ENCODE data around the gene SLC25A42.
"Not testable (repeated sequence)": the region's sequence is repeated elsewhere in the genome, so short reads cannot be mapped to it uniquely, and the experiment has no call there.

Gene SLC25A42

GRCh38 chr19:19107654-19108053 lies 43.9 kb downstream of the SLC25A42 start:
- no peak for DNase-seq

GRCh38 chr19:19109601-19110000 lies 45.8 kb downstream of the SLC25A42 start:
- no peak for DNase-seq

DNA sequence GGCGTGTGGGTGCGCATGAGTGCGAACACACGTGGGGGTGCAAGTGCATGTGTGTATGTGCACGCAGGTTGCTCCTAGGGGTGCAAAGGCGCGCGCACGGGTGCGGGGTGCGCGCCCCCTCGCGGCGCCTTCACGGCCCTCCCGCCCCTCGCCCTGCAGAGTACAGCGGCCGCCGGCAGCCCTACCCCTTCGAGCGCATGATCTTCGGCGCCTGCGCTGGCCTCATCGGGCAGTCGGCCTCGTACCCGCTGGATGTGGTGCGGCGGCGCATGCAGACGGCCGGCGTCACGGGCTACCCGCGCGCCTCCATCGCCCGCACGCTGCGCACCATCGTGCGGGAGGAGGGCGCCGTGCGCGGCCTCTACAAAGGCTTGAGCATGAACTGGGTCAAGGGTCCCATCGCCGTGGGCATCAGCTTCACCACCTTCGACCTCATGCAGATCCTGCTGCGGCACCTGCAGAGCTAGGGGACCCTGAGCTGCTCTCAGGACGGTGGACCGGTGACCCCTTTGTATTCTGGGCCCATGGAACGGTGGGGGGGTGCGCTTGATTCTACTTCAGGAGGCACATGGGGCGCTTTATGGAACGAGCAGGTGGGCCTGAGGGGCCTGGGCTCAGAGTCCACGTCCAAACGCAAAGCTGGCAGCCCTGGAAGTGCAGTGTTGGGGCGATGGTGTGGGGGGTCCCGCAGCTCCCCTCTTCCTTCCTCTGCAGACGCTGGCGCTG lies 46.8 kb downstream of the SLC25A42 start:
- no peak for DNase-seq

DNA sequence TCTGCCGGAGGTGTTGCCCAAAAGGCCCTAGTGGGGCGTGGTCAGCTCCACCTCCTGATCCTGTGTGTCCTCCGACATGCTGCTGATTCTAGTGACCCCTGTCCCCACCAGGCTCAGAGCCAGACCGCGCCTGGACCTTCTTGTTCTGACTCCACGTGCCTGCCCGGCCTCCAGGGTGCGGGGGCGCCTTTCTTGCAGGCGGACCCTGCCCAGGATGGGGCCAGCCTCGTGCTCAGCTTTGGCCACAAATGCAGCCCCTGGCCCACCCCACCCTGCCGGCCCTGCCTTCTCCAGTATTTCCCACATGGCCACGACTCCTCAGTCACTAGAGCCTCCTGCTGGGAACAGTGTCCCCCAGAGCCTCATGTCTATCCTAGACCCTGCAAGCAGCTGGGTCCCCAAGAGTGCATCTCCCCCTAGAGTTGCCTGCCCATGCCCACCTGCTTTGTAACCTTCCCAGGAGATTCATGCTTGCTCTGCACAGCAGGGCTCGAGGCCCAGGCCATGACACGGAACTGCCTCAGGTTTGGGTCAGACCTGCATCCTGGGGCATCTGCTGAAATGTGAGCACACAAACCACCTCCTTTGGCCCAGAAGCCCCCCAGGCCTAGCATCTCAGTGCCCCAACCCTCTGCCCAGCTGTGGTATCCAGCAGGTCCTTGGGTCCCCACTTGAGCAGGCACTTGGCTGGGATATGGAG lies 47.5 kb downstream of the SLC25A42 start:
- DNase-seq: no peak

GRCh38 chr19:19111967-19112580 lies 48.3 kb downstream of the SLC25A42 start:
- no peak for DNase-seq

DNA sequence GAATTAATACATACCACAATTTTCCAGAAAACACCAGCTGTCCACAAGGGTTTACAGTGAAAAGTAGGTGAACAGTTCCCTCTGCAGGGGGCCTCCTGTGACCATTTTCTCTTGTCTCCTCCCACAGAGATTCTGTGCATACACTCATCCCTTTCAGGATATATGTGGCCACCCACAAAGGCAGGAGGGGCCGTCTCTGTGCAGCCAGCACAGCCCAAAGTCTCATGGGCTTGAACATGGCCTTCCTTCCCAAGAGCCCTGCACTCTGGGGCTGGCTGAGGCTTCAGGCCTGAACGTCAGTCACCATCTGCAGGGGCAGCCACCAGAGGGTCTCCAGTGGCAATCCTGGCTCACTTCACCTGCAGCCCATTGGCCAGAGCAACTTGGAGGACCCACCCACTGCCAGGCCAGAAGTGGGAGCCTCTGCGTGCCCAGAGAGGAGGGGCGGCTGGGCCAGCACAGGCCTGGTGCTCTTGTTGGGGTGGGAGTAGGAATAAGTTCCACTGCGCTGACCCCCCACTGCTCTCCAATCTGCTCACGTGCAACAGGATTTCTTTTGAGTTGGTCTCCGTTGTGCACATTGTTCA lies 49.3 kb downstream of the SLC25A42 start:
- no peak for DNase-seq

DNA sequence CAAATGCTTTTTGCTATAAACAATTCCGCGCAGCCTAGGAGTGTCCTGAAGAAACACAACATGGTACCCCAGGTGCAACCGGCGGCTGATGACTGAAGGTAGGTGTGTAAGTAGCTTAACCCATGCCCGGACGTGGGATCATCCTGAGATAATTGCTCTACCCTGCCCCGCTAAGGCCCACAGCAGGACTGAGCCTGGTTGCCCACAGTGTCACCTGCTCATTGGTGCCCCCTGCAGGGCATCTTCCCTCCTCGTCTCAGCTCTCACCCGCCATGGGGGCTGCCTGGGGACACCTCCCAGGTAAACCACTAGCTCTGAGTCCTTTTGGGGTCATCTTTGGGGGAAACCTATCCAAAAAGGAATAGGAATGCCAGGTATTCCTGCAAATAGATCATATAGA lies 52.2 kb downstream of the SLC25A42 start:
- DNase-seq: no peak

DNA sequence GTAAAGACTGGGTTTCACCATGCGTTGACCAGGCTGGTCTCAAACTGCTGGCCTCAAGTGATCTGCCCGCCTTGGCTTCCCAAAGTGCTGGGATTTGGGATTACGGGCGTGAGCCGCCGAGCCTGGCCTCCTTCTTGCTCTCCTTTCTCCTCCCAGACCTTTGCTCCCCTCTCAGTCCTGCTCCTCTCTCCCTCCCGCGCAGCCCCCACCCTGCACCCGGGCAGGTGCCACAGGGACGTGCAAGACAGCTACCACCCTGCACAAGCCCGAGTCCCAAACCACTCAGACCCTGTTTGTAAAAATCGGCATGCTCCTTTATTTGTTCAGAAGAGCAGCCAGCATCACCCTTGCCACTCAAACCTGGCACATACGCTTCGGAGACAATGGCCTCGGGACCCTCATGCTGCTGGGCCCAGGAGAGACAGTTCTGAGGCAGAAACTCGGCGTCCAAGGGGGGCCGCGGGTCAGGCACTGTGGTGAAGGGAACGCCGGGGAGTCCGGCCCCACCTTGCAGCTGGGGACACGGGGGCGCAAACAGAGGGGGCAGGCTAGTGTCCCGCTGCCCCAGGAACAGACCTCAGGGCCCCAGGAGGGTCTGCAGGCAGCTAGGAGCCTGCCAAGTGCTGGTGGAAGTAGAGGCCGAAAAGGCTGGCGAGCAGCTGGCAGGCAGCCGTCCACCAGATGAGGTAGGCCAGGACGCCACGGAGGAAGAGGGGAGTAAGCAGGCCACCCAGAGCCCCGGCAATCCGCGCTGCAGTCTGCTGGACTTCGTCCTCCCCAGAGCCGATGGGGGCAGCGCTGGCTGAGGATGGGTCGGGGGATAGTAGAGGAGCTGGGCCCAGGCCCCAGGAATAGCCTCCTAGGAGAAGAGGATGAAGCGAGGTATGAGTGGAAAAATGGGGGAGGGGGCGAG lies 55.8 kb downstream of the SLC25A42 start:
- DNase-seq: no peak

GRCh38 chr19:19120308-19121231 lies 56.8 kb downstream of the SLC25A42 start:
- peak; percentile 26 for DNase-seq

GRCh38 chr19:19121371-19121770 lies 57.6 kb downstream of the SLC25A42 start:
- DNase-seq: no peak

DNA sequence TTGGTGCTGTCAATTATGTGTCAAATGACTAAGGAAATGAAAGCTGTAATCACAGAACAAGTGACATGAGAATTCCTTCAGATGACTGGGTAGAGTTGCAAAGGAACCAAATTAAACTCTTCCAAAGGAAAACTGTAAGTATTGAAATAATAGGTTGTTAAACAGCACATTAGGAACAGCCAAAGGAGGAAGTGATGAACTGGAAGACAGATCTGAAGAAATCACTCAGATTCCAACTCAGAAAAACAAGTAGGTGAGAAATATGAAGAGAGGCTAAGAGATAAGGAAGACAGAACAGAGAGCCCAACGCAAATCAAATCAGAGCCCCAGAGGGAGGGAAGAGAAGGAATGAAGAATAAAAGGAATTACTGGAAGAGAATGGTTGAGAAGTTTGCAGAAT lies 59.1 kb downstream of the SLC25A42 start:
- no peak for DNase-seq

DNA sequence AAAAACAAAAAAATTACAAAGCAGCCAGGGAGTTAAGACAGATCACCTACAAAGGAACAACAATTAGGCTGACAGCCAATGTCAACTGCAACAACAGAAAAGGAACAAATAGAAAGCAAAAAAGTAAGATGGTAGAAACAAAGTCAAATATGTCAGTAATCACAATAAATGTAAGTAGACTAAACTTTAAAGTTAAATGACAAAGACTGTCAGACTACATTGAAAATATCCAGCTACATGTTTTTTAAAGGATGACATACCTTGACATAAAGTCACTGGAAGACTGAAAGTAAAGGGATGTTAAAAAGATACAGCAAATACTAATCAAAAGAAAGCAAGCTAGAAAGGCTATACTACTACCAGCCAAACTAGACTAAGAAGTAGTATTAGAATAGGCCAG lies 59.6 kb downstream of the SLC25A42 start:
- no peak for DNase-seq

GRCh38 chr19:19126102-19126501 lies 62.3 kb downstream of the SLC25A42 start:
- no peak for DNase-seq

- no peak for DNase-seq
Measured at GRCh38 chr19:19131989-19132388, 68.2 kb downstream of the SLC25A42 start.

DNA sequence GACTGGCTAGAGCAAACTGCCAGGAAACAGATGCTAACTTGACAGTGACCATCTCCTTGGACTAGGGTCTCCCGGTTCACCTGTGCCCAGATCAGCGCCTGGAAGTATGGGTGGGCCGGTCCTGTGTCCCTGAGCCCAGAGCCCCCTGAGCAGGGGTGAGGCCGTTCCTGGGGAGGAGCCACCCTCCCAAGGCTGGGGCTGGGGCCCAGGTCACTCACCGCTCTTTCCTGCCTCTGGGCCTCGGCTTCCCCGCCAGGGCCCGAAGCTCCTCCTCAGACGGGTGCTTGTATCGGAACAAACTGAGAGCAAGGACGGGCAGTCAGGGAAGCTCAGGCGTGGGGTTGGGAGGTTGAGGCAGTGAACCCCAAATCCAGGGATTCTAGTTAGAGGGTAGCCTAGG lies 69.1 kb downstream of the SLC25A42 start:
- DNase-seq: no peak

GRCh38 chr19:19133985-19134384 lies 70.2 kb downstream of the SLC25A42 start:
- DNase-seq: no peak

DNA sequence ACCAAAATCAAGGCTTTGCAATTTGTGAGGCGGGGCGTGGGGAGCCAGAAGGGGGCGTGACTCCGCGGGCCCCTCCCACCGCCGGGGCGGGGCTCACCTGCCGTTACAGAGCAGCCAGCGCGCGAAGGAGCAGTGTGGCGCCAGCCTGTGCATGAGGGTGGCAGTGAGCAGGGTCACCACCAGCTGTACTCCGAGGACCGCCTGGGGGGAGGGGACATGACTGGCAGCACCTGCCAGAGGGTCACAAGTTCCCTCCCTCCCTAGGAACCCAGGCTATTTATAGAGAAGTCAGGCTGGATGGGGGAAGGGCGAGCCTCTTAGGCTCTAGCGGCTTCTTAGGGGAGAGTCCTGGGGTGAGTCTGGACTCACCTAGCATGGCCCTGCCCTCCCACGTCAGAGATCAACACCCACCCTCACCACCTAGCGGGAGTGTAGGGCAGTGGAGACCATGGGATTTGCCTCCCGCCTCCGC lies 70.9 kb downstream of the SLC25A42 start:
- DNase-seq: no peak

DNA sequence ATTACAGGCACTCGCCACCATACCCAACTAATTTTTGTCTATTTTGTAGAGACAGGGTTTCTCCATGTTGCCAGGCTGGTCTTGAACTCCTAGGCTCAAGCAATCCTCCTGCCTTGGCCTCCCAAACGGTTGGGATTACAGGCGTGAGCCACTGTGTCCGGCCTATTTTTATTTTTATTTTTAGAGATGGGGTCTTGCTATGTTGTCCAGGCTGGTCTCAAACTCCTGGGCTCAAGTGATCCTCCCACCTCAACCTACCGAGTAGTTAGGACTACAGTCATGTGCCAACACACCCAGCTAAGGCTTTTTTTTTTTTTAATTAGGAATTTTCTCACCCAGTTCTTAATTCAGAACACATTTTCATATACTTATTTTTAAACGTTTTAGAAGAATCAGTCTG lies 71.9 kb downstream of the SLC25A42 start:
- DNase-seq: not testable (repeated sequence)

DNA sequence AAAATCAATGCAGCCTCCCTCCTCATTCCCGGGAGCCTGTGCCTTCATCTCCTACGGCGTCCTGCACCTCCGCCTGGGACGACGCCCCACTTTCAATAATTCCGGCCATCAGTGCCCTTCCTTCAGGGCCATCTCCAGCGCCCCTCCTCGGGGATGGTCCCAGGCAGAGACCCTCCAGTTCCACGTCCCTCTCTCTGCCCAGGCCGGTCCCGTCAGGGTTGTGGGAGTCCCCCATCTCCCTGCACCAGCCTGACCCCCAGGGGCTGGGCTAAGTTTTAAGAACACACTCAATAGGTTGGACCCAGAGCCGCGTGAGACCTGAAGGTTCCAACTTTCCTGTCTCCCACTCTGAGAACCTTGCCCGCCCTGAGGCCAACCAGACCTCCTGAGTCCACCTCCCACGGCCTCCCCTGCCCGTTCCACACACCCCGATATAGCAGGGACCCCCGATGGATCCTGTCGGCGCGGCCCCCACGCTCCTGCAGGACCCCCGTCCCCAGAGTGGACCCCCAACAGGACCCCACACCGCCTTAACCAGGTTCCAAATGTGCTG lies 73.8 kb downstream of the SLC25A42 start:
- no peak for DNase-seq

DNA sequence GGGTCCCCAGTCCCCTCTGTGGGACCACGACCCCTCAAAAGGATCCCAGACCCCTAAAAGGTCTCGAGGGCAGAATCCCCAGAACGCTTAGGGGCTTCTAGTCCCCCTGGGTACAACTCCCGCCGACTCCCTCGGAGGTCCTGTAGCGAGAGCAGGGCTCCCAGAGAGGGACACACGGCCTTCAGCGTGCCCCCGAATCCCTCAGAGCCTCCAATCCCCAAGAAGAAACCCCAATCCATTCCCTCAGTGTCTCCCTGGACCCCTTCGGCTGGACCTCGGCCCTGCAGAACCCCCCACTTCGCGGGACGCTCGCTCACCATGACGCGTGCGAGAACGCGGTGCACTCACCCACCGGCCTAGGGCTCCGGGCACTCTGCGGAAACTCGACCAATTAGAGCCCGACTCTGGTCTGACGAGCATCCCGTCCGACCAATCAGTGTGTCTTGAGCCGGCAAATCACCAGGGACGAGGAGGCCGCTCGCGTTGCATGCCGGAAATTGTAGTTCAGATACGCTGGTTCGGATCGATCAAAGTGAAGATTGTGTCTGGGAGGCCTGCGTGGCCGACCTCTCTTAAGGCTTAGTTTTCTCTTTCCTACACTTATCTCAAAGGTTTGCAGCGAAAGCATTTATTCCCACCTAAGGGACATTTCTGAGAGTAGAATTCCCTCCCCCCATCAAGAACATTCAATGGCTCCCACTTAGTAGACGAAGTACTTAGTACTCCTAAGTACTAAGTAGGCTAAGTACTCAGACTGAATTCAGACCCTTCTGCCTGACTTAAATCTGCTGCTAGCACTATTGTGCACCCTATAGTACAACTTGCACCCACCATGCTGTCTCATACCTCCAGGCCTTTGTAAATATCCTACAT lies 74.6 kb downstream of the SLC25A42 start, which contains the start of gene TMEM161A:
Gene TMEM161A (minus strand): TSS at position 370 of the 873 bp plus-strand sequence. CDS start 50 bp downstream, at position 320.
- DNase-seq: peak; percentile 95

Measured in NCI-H1436 (cell line).